ENCODE data around the gene MS4A8.
"Not testable (repeated sequence)": the region's sequence is repeated elsewhere in the genome, so short reads cannot be mapped to it uniquely, and the experiment has no call there.

Gene MS4A8

DNA sequence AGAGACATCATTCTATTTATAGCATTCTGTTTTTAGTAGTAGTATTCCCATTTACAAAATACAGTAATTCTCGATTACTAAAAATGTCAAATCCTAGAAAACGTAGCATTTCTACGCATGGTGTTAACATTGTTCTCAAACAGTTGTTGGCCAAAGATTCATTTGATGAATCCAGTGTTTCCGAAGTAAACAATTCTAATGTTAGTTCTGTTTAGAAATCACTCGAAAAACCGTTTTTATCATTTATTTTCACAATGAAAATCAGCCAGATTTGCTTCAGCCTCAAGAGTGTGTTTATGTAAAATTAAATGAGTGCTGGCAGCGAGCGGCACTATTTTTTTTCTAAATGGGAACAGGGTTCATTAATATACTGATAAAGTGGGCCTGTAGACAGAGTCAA lies 32.2 kb downstream of the MS4A8 start:
- DNase-seq = no peak

DNA sequence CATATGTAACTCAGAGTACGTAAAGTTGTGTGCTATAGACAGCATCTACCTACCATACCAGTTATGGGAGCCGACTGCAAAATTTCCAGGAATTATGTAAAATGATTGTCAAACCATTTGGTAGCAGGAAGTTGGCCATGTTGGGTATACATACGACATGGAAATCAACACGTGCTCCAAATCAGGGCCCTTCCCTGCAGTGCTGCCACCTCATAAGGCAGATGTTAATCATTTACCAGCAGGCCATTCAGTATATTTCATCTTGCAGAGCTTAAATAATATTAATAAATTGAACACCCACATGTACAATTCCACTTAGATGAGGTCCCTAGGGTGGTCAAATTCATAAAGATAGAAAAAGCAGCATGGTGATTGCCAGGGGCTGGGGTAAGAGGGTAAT lies 34.9 kb downstream of the MS4A8 start:
- no peak for DNase-seq

DNA sequence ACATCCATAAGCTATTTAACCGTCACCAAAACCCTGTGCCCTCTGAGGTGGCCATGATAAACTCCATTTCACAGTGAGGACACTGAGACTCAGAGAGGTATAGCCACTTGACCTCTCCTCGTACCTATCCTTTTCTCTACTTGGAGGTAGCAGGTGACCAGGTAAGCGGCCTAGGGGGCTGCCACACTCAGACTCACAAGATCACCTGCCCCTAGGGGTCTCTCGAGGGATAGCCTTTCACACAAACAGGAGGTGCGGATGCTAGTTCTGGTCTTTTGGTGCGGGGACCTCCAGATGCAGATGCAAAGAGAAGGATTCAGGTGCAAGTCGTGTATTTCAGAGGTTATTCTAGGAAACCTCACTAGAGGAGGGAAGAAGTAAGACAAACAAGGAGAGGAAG lies 39.7 kb downstream of the MS4A8 start:
- DNase-seq = no peak

DNA sequence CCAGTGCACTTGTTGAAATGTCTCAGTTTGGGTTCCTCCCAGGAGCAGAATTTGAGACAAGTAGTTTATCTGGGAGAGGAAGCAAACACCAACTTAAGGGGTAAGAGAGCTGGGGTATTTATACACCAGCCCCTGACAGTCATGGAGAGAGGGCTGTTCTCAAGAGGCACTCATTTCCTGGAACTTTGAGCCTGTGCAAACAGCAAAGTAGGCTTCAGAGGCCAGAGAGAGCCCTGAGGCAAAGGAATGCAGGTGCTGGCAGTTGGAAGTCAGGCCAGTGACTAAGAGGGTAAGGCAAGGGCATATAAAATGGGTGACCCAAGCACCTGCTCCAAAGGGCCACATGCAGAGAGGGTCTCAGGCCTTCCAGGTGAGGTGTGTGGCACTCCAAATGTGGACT lies 41.2 kb downstream of the MS4A8 start:
- no peak for DNase-seq

DNA sequence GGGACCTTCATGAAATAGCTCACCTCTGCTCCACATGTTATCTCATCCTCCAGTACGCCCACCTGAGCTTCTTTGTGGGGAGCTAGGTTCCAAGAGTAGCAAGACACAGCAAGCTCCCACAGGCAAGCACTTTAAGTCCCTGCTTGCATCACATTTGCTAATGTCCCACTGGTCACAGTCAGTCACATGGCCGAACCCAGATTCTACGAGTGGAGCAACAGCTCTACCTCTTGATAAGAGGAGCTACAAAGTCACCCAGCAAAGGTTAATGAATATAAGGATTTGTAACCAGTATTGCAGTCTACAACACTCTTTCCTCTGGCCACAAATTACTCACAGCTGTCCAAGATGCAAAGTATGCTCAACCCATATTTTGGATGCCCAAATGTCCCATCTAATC lies 42.0 kb downstream of the MS4A8 start:
- DNase-seq = no peak

DNA sequence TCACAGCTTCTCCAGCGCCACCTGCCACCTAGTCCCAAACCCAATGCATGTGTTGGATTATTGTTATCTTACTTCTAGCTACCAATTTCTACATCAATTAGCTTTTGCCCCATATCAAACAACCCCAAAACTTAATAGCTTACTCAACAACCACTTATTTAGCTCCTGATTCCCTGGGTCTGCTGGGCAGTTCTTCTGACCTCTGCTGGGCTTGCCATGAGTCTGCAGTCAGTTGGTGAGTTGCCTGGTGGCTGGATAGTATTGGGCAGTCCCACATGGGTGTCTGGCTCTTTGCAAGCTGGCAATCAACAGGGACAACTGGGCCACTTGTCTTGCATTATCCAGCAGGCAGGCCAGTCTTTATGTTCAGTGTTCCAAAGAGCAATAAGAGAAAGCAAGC lies 43.6 kb downstream of the MS4A8 start:
- DNase-seq = no peak

DNA sequence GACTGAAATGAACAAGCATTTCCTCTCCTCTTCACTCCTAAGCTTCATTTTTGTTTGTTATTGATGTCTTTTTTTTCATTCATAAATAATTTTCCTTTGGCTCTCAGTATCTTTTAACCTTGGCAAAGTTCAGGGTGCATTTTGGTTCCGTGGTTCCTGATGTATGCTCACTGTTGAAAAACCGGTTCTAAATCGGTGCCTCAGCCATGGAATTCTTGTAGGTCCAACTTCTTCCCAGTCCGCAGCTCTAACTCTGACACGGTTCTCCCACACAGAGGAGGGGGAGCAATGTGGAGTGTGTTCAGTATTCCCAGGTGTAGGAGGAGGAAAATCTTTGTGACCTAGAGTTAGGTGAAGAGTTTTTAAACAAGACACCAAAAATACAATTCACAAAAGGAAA lies 44.7 kb downstream of the MS4A8 start:
- DNase-seq = no peak

DNA sequence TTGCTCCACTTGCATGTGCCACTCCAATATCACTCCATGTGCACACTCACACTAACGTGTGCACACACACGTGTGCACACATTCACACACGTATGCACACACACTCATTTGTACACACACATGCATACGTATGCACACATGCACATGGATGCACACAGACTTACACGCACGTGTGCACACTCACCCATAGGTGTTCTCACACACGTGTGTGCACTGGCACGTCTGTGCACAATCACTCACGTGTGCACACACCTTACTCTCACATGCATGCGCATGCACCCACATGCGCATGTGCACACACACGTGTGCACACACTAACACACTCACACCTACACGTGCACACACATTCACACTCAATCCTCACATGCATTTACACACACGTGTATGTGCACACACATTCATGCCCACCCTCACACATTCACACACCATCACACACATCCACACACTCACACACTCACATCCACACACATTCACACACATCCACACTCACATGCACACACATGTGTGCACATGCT lies 48.0 kb downstream of the MS4A8 start:
- DNase-seq = no peak

DNA sequence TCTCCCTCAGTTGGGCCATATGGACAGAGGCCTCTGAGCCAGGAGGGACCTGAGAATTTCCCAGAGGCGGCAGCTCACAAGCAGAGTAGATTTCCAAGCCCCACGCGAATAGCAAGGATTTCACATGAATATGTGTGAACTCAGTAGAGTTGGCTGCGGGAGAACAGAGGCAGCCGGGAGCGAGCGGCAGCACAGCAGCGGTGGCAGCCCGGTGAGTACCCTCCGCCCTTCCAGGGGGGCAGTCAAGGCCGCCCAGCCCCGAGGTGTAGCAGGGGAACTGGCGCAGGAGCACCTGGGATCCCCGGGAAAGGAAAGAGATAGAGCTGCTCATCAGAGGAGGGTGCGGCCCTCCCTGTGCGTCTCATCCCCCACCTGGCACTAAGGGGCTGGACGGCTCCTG lies 48.8 kb downstream of the MS4A8 start:
- no peak for DNase-seq

DNA sequence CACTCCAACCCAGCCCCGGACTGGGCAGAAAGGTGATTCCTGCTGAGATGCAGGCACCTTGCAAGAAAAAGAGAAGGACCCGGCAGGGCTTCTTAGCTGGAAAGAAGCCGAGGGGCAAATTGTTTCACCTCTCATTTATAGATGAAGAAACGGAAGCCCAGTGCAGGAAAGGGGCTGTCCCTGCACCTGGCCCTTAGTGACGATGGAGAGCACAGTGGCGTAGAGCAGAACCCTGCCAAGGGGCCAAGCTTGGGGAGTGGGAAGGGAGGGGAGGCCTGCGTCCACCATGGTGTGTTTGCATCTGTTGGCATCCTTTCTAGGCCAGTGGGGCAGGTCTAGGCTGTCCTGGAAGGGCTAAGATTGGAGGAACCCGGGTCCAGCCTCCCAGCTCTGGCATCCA lies 49.4 kb downstream of the MS4A8 start:
- no peak for DNase-seq

DNA sequence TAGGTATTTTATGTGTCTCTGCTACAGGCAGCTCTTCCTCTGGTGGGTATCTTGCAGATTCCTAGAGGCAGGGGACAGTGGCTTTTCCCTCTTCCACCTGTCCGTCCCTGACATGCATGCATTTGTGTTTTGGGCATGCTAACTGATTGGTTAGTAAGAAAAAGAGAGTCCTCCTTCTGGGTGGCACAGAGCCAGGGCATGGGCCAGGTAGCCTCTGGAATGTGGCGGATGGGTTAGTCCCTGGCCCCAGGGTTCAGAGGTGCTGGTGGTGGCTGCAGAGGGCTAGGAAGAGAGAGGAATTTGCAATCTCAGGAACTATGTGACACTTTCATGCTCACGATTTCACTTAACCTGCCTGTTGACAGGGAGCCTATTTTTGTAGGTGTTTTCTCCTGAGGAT lies 51.5 kb downstream of the MS4A8 start:
- DNase-seq = no peak

DNA sequence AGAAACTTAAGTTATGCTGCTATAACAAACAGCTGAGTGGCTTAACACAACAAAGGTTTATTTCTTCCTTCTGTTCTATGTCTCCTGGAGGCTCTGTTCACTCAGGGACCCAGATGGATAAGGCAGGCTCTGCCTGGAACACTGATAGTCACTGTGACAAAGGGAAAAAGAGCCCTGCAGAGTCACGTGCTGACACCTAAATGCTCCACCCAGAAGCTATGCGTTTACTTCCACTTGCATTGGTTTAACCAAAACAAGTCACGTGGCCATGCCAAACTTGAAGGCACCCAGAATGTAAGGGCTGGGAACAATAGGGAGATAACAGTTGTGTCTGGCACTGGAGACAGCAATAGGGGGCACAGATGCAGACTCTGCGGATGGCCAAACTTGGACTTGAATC lies 53.9 kb downstream of the MS4A8 start:
- DNase-seq = no peak

DNA sequence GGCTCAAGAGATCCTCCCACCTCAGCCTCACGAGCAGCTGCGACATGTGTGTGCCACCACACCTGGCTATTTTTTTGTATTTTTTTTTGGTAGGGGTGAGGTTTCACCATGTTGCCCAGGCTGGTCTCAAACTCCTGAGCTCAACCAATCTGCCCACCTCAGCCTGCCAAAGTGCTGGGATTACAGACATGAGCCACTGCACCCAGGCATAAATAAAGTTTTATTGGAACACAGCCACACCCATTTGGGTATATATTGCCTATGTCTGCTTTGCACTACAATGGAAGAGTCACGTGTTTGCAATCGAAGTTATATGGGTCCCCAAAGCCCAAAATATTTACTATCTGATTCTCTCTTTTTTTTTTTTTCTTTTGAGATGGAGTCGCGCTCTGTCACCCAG lies 55.5 kb downstream of the MS4A8 start:
- DNase-seq = no peak

DNA sequence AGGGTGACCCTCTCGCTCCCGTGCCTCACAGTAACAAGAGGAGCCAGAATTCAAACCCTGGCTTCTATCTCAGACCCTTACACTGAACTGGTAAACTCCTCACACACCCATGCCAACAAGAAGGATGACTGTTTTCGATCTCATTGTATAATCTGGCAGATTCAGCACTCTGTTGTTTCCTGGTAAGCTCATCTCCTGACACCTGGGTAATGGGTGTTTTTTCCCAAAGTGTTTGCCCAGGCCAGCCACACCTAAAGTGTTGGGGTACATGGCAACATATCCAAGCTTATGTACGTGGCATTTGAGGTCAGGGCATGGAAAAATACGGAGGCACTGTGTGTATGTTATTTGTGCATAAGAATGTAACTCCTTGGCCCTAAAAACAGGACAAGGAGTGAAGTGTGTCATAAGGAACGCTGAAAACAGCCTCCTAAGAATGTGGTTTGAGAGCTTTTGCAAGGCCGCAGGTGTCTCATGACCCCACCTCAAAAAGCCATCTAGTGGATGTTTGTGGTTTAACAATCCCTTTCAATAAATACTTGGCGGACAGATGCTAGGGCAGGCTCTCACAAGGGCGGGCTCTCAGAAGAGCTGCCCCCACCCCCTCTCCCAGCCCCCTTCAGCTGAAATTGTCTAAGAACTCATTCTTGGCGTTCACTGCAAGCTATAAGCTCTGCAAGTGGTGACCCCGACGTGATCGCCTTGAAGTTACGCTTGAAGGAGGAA lies 57.1 kb downstream of the MS4A8 start, which contains the start of gene MS4A15:
MS4A15 (plus strand) TSS at position 561 of the 726 bp plus-strand sequence. CDS start 6,867 bp downstream, outside the sequence.
- DNase-seq = no peak

DNA sequence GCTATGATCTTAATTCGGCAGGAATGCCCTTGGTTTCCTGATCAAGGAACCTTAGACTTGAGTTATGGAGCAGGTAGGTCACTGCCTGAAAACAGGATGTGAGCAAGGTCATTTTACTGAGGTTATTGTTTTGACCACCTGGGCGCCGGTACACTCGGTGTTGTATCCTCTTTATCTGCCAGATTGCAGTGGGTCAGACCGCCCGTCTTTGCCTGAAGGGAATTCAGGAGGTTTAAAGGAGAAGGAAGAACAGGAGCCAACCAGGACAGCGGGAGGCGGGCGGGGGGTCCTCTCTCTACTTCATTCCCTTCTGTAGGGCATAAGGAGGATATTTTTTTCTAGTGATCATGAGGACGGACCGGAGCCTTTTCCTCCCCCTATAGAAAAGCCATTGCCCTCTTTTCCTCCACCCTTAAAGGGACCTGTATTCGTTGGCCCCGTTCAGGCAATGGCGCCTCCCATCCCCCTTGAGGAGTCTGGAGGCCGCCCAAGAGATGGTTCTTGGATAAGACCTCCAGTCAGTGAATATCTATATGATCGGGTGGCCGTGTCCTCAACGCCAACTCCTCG lies 57.9 kb downstream of the MS4A8 start:
- DNase-seq = no peak

DNA sequence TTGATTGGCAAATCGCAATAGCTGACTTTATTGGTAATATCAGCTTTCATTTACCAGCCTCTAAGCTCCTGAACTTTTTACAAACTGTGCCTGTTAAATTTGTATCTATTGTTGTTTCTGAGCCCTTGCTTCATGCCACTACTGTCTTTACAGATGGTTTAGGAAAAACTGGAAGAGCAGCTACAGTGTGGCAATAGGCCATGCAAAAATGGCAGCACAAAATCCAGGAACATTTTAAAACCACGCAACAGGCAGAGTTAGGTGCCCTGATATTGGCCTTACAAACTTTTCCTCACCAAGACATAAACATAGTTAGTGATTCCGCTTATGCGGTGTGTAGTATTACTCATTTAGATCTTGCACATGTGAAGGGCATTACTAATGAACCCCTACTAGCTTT lies 59.3 kb downstream of the MS4A8 start:
- not testable (repeated sequence) for DNase-seq

DNA sequence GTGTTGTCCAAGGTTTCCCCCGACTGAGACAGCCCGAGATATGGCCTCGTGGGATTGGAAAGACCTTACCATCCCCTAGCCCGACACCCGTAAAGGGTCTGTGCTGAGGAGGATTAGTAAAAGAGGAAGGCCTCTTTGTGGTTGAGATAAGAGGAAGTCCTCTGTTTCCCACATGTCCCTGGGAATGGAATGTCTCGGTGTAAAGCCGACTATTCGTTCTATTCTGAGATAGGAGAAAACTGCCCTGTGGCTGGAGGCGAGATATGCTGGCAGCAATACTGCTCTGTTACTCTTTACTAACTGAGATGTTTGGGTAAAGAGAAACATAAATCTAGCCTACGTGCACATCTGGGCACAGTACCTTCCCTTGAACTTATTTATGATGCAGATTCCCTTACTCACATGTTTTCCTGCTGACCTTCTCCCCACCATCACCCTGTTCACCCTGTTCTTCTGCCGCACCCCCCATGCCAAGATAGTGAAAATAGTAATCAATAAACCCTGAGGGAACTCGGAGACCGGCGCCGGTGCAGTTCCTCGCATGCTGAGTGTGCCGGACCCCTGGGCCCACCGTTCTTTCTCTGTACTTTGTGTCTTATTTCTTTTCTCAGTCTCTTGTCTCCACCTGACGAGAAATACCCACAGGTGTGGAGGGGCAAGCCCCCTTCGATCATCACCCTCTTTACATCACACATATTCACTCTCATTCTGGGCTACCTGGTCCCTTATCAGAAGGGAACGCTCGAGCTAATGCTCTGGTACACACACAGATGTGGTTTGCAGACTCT lies 60.2 kb downstream of the MS4A8 start:
- not testable (repeated sequence) for DNase-seq

DNA sequence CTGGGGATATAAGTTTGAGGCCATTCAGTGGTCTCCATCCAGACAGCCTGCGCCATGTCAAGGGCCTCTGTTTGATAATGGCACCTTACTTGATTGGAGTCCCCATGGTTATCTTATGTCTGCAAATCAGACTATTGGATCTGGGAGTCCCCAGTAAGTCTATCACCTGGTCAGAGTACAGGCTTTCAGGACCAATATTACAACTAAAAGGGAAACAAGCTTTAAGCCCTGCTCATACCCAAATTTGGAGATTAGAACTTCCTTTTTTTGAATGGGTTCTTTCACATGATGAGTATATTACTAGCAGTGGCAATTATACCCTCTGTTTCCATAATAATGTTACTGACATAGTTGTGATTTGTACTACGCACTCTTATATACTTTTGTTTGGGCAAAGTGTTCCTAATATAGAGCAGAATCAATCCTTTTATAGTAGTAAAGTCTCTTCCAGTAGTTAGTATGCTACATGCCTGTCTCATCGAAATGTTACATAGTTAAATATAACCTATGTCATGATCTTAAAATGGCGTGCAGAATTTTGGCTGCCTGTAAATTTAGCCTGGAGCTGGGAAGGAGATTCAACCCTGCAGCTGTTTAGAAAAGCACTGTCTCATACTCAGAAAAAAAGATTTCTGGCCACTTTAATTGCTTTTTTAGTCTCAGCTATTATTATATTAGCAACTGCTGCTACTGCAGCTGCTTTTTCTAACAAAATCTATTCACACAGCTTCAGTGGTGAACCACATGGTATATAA lies 62.2 kb downstream of the MS4A8 start:
- no peak for DNase-seq

DNA sequence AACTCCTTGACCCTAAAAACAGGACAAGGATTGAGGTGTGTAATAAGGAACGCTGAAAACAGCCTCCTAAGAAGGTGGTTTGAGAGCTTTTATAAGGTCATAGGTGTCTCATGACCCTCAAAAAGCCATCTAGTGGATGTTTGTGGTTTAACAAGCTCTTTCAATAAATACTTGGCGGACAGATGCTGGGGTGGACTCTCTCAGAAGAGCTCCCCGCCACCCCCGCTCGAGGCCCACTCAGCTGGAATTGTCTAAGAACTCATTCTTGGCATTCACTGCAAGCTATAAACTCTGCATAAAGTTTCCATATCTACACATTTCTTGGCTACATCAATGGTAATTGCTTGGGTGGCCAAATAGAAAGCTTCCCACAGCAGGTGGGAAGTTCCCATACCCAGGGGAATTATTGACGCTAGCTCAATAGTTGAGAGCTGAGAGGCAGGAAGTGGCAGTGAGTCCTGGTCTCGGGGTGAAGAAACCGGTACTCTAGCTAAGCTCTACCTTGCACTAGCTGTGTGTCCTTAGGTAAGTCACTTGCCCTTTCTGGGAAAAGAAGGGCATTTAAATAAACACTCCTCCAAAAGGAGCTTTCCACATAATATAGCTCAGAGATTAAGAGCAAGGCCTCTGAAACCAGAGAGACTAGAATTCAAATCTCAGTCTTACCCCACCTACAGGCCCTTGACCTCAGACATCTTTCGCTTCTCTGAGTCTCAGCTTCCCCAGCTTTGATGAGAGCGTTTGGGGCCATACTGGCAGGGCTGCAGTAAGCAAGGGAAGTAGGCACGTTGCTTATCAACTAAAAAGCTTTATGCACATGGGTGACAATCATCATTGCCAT lies 63.7 kb downstream of the MS4A8 start:
- no peak for DNase-seq

DNA sequence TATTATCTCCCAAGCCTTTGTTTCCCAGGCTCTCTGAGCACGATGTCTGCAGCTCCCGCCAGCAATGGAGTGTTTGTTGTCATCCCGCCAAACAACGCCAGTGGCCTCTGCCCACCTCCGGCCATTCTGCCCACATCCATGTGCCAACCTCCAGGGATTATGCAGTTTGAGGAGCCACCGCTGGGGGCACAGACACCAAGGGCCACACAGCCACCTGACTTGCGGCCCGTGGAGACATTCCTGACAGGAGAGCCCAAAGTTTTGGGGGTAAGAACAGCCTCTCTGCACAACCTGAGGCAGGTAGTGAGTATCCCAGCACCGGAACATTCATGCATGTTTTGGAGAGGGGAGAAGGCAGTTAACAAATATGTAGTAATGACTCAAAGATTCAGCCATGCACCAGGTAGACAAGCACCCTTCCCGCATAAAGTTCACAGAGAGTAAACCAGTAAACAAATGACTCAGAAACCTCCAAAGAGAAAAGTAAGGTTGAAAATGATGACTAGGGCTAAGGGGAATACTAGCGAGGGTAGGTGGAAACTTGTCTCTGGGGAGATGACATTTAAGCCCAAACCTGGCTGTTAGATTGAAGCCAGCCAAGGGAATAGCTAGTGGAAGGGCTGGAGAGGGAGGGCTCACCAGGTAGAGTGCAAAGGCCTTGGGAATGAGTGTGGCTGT lies 64.4 kb downstream of the MS4A8 start:
- DNase-seq = no peak

DNA sequence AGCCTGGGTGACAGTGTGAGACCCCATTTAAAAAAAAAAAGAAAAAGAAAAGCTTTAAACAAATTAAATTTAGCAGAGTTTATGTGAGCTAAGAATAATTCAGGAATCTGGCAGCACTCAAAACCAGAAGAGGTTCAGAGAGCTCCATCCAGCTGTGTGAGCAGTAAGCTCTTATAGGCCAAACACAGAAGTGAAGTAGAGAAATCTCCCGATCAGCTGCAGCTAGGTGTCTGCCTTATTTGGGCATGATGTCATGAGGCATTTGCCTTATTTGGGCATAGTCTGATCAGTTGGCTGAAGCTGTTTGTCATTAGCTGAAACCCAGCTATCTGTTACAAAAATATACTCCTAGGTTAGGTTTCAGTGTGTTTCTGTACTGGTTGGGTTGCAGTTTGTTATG lies 65.5 kb downstream of the MS4A8 start:
- no peak for DNase-seq

DNA sequence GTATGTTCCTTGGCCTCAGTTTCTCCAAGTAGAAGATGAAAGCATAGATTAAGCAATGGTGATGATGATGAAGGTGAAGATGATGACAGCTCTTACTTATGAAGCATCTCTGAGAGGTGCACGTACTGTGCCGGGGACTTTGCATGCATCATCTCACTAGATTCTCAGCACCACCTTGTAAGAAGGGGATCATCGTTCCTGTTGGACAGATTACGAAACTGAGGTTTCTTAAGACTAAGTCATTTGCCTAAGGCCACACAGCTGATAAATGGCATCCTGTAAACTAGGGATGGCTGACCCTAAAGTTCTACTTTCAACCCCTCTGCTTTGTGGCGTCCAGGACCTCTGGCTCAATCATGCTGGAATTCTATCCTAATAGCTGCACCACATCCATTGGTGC lies 65.9 kb downstream of the MS4A8 start:
- DNase-seq = no peak

Measured in stimulated activated naive CD4-positive, alpha-beta T cell (primary cell).